Medulla oblongata (tissue), 1 donor: Measurements from ENCODE around the gene RREB1.

Source experiments
- DNase-seq: peaks from one replicate; pipeline ENCODE4 v3.0.0-alpha.2; 2015; ENCODE audit errors: extremely low spot score

Gene RREB1

GRCh38 chr6:7088076-7088742 is 19.6 kb upstream of the RREB1 start:
- no peak for DNase-seq

- DNase-seq = no peak
Observed at GRCh38 chr6:7098993-7099392, 8.8 kb upstream of the RREB1 start.

GRCh38 chr6:7100072-7100752 is 7.5 kb upstream of the RREB1 start:
- DNase-seq = no peak

- no peak for DNase-seq
Observed at GRCh38 chr6:7100753-7101081, 7.0 kb upstream of the RREB1 start.

- no peak for DNase-seq
Observed at GRCh38 chr6:7101290-7101689, 6.5 kb upstream of the RREB1 start.

GRCh38 chr6:7104752-7105151 is 3.0 kb upstream of the RREB1 start:
- DNase-seq = no peak

GRCh38 chr6:7106215-7106751 is 1.5 kb upstream of the RREB1 start:
- no peak for DNase-seq

- no peak for DNase-seq
Observed at GRCh38 chr6:7106752-7107577, 796 bp upstream of the RREB1 start.

- no peak for DNase-seq
Observed at GRCh38 chr6:7108196-7108963, 619 bp downstream of the RREB1 start.

GRCh38 chr6:7108964-7109836 is 1.4 kb downstream of the RREB1 start:
- DNase-seq = no peak

- no peak for DNase-seq
Observed at GRCh38 chr6:7110092-7110792, 2.5 kb downstream of the RREB1 start.

- DNase-seq = no peak
Observed at GRCh38 chr6:7111095-7111690, 3.4 kb downstream of the RREB1 start.

- no peak for DNase-seq
Observed at GRCh38 chr6:7112171-7112570, 4.4 kb downstream of the RREB1 start.

GRCh38 chr6:7112741-7113313 is 5.1 kb downstream of the RREB1 start:
- no peak for DNase-seq

GRCh38 chr6:7114744-7115458 is 7.1 kb downstream of the RREB1 start:
- no peak for DNase-seq

- no peak for DNase-seq
Observed at GRCh38 chr6:7115543-7116231, 7.9 kb downstream of the RREB1 start.

- no peak for DNase-seq
Observed at GRCh38 chr6:7119272-7119801, 11.6 kb downstream of the RREB1 start.

GRCh38 chr6:7121700-7122241 is 14.0 kb downstream of the RREB1 start:
- no peak for DNase-seq
